OCI-LY1 (cell line): Measurements from ENCODE around the gene NDUFA11.

Experiments used
- H2AFZ ChIP-seq: fragments of 200-600 bp; sonication (generic), shearing (Covaris generic); 2 replicates; pipeline ENCODE4 v1.6.0; 2014; ENCODE audit warnings: antibody characterized with exemption, mild to moderate bottlenecking, low read length
- H3F3A ChIP-seq: fragments of 200-600 bp; sonication (generic), shearing (Covaris generic); 2 replicates; pipeline ENCODE4 v1.6.0; 2014; ENCODE audit warnings: mild to moderate bottlenecking, antibody characterized with exemption, low read length, moderate library complexity; ENCODE audit not compliant: insufficient read depth
- H3K27ac ChIP-seq: fragments of 200-600 bp; sonication (generic); 2 replicates; pipeline ENCODE4 v1.5.1; 2014; ENCODE audit warnings: low read length, mixed run types, mild to moderate bottlenecking, low read depth; ENCODE audit not compliant: poor library complexity, severe bottlenecking
- H3K27me3 ChIP-seq: fragments of 200-600 bp; sonication (generic); 2 replicates; pipeline ENCODE4 v1.6.0; 2014; ENCODE audit warnings: antibody characterized with exemption, mild to moderate bottlenecking, low read length, moderate library complexity; ENCODE audit not compliant: insufficient read depth
- H3K36me3 ChIP-seq: fragments of 200-600 bp; sonication (generic); 2 replicates; pipeline ENCODE4 v1.6.1; 2014; ENCODE audit warnings: mild to moderate bottlenecking, antibody characterized with exemption, low read length, moderate library complexity, mixed read lengths; ENCODE audit not compliant: insufficient read depth
- H3K4me1 ChIP-seq: fragments of 200-600 bp; sonication (generic); 2 replicates; pipeline ENCODE4 v1.5.1; 2014; ENCODE audit warnings: mild to moderate bottlenecking, low read length, moderate library complexity; ENCODE audit not compliant: insufficient read depth, severe bottlenecking
- H3K4me2 ChIP-seq: fragments of 200-600 bp; sonication (generic), shearing (Covaris generic); 2 replicates; pipeline ENCODE4 v1.6.1; 2014; ENCODE audit warnings: low read length
- H3K4me3 ChIP-seq: fragments of 200-600 bp; sonication (generic); 2 replicates; pipeline ENCODE4 v1.5.1; 2014; ENCODE audit warnings: low read length, low read depth, mild to moderate bottlenecking, mixed read lengths; ENCODE audit not compliant: poor library complexity, severe bottlenecking
- H3K79me2 ChIP-seq: fragments of 200-600 bp; shearing (Covaris generic); 2 replicates; pipeline ENCODE4 v1.6.1; 2016; ENCODE audit warnings: mixed run types, low read length, mixed read lengths; ENCODE audit not compliant: insufficient read depth
- H3K9ac ChIP-seq: fragments of 200-600 bp; sonication (generic), shearing (Covaris generic); 2 replicates; pipeline ENCODE4 v1.6.1; 2014; ENCODE audit warnings: mild to moderate bottlenecking, low read length, mixed read lengths
- H3K9me2 ChIP-seq: fragments of 200-600 bp; sonication (generic), shearing (Covaris generic); 2 replicates; pipeline ENCODE4 v1.6.1; 2014; ENCODE audit warnings: low read depth, mild to moderate bottlenecking, low read length, mixed read lengths
- H3K9me3 ChIP-seq: fragments of 200-600 bp; shearing (Covaris generic); 2 replicates; pipeline ENCODE4 v1.6.1; 2014; ENCODE audit warnings: low read length, mixed read lengths
- H4K20me1 ChIP-seq: fragments of 200-600 bp; sonication (generic), shearing (Covaris generic); 2 replicates; pipeline ENCODE4 v1.6.0; 2016; ENCODE audit warnings: mild to moderate bottlenecking, low read length; ENCODE audit not compliant: insufficient read depth
- EZH2 ChIP-seq: fragments of 200-600 bp; sonication (generic), shearing (Covaris generic); IDR thresholded peaks from 2 replicates; pipeline ENCODE4 v1.8.0; 2017; ENCODE audit warnings: borderline replicate concordance, mixed run types, mild to moderate bottlenecking, antibody characterized with exemption, low read length, moderate library complexity, mixed read lengths
- TF ChIP-seq, protein P1 (sequence below): fragments of 200-600 bp; sonication (generic), shearing (Covaris generic); IDR thresholded peaks from 2 replicates; pipeline ENCODE4 v1.5.1; 2017; ENCODE audit warnings: mild to moderate bottlenecking, antibody characterized with exemption, low read length, moderate library complexity, mixed read lengths

Gene NDUFA11

DNA sequence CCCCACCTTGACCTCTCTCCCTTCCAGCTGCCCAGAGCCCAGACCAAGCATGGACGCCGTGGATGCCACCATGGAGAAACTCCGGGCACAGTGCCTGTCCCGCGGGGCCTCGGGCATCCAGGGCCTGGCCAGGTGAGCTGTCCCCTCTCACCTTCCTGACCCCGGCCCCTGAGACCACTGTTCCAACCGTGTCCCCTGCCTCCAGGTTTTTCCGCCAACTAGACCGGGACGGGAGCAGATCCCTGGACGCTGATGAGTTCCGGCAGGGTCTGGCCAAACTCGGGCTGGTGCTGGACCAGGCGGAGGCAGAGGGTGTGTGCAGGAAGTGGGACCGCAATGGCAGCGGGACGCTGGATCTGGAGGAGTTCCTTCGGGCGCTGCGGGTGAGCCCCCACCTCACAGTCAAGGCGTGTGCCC is 10.8 kb upstream of the NDUFA11 start:
- Histone ChIP-seq H3K36me3 (peaks cover 46% of the 10 kb centered on the region), H3K4me1 (no peaks in the 10 kb centered on the region), H4K20me1 (no peaks in the 10 kb centered on the region), H3K27me3 (no peaks in the 10 kb centered on the region), H3K9me2 (no peaks in the 10 kb centered on the region), H3K9ac (no peak overlapping the region), H3K9me3 (no peaks in the 10 kb centered on the region), H3K4me2 (no peak overlapping the region), H2AFZ (no peak overlapping the region), H3K79me2 (no peaks in the 10 kb centered on the region), H3F3A (no peaks in the 10 kb centered on the region), H3K27ac (no peak overlapping the region), H3K4me3 (no peak overlapping the region)
- TF ChIP-seq, protein P1, sequence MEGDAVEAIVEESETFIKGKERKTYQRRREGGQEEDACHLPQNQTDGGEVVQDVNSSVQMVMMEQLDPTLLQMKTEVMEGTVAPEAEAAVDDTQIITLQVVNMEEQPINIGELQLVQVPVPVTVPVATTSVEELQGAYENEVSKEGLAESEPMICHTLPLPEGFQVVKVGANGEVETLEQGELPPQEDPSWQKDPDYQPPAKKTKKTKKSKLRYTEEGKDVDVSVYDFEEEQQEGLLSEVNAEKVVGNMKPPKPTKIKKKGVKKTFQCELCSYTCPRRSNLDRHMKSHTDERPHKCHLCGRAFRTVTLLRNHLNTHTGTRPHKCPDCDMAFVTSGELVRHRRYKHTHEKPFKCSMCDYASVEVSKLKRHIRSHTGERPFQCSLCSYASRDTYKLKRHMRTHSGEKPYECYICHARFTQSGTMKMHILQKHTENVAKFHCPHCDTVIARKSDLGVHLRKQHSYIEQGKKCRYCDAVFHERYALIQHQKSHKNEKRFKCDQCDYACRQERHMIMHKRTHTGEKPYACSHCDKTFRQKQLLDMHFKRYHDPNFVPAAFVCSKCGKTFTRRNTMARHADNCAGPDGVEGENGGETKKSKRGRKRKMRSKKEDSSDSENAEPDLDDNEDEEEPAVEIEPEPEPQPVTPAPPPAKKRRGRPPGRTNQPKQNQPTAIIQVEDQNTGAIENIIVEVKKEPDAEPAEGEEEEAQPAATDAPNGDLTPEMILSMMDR, result no peak
- TF ChIP-seq EZH2, result no peak

DNA sequence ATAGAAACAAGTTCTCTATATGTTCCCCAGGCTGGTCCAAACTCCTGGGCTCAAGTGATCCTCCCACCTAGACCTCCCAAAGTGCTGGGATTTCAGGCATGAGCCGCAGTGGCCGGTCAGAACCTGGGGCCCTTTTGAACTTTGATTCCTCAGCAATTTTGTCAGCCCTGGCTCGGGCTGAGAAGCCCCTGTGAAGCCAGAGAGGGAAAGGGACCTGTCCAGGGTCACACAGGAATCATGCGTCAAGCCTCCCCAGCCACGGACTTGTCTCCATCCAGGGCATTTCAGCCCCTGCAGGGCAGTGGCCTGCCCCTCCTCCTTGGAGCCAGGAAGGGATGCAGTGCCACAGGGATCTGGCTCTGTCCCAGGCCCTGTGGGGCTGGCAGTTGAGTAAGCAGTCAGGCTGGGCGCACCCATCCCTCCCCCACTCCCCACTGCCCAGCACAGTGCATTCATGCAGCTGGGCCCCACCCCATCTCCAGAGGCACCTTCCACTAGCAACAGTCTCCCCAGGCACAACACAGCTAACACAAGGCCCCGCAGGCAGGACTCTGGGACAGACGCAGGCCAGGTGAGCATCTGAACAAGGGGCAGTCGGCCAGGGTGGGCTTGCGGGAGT is 10.3 kb upstream of the NDUFA11 start, which contains the start of gene CAPS:
CAPS (plus strand) TSS at position 516 of the 619 bp plus-strand sequence. CDS start 153 bp downstream, outside the sequence.
- Histone ChIP-seq H3K27ac (no peak within 1 kb of the TSS), H3K9me3 (no peaks in the 10 kb centered on the region), H3K9me2 (no peaks in the 10 kb centered on the region), H3K9ac (no peak within 1 kb of the TSS), H3K36me3 (peaks cover 41% of the 10 kb centered on the region), H4K20me1 (no peaks in the 10 kb centered on the region), H3K79me2 (no peaks in the 10 kb centered on the region), H3K27me3 (no peaks in the 10 kb centered on the region), H3K4me3 (no peak within 1 kb of the TSS), H3F3A (no peaks in the 10 kb centered on the region), H2AFZ (no peak within 1 kb of the TSS), H3K4me1 (no peaks in the 10 kb centered on the region), H3K4me2 (no peak within 1 kb of the TSS)
- TF ChIP-seq, protein P1, result no peak
- TF ChIP-seq EZH2, result no peak

DNA sequence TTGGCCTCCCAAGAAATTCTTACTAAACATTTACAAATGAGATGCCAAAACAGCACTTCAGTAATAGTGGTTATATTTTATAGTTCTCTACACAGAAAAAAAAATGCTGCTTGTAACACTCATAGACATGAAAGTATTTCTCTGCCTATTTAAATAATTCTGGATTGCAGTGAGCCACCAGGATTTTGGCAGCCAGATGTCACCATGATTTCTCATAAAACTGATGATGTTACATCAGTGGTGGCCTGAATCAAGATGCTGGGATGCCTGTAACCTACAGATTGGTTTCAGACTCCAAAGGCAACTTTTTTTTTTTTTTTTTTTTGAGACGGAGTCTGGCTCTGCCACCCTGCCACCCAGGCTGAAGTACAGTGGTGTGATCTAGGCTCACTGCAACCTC is 7.8 kb upstream of the NDUFA11 start:
- Histone ChIP-seq H2AFZ (no peak overlapping the region), H3K27ac (no peak overlapping the region), H3K9ac (no peak overlapping the region), H3K79me2 (no peaks in the 10 kb centered on the region), H3K4me1 (no peaks in the 10 kb centered on the region), H4K20me1 (no peaks in the 10 kb centered on the region), H3K9me2 (no peaks in the 10 kb centered on the region), H3K36me3 (peaks cover 18% of the 10 kb centered on the region), H3F3A (no peaks in the 10 kb centered on the region), H3K27me3 (no peaks in the 10 kb centered on the region), H3K4me3 (no peak overlapping the region), H3K4me2 (no peak overlapping the region), H3K9me3 (no peaks in the 10 kb centered on the region)
- TF ChIP-seq, protein P1, result no peak
- TF ChIP-seq EZH2, result no peak
